ENCODE results near the gene GNG7.

Gene GNG7

GRCh38 chr19:2702170-2703076 is at the start of gene GNG7:
GNG7 (minus strand) TSS chr19:2702694; CDS start chr19:2520688, 182,006 bp downstream.
- H3K4me3 ChIP-seq (ENCODE audit: low read depth, low read length) = peak within 1 kb of the TSS; percentile 44
- peak; percentile 39 for DNase-seq (ENCODE audit: low read depth)

GRCh38 chr19:2751438-2751830 is 48.9 kb upstream of the GNG7 start:
- H3K4me3 ChIP-seq (ENCODE audit: low read depth, low read length) = no peak overlapping the region
- DNase-seq (ENCODE audit: low read depth) = no peak

- DNase-seq (ENCODE audit: low read depth) = no peak
- no peak overlapping the region for H3K4me3 ChIP-seq (ENCODE audit: low read depth, low read length)
These were observed 48.4 kb upstream of the GNG7 start for GRCh38 chr19:2750808-2751437.

- no peak for DNase-seq (ENCODE audit: low read depth)
- H3K4me3 ChIP-seq (ENCODE audit: low read depth, low read length) = no peak overlapping the region
These were observed 44.9 kb upstream of the GNG7 start for GRCh38 chr19:2747349-2747748.

DNA sequence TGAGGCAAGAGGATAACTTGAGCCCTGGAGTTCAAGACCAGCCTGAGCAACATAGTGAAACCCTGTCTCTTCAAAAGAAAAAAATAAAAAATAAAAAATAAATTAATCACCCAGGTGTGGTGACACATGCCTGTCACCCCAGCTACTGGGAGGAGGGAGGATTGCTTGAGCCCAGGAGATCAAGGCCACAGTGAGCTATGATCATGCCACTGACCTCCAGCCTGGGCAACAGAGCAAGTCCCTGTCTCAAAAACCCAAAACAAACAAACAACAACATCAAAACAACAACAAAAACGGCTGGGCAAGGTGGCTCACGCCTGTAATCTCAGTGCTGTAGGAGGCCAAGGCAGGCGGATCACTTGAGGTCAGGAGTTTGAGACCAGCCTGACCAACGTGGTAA is 41.6 kb upstream of the GNG7 start:
- no peak overlapping the region for H3K4me3 ChIP-seq (ENCODE audit: low read depth, low read length)
- DNase-seq (ENCODE audit: low read depth) = no peak

GRCh38 chr19:2743099-2743498 is 40.6 kb upstream of the GNG7 start:
- DNase-seq (ENCODE audit: low read depth) = no peak
- no peak overlapping the region for H3K4me3 ChIP-seq (ENCODE audit: low read depth, low read length)

GRCh38 chr19:2740314-2740656 is 37.8 kb upstream of the GNG7 start:
- DNase-seq (ENCODE audit: low read depth) = no peak
- H3K4me3 ChIP-seq (ENCODE audit: low read depth, low read length) = no peak overlapping the region

GRCh38 chr19:2739602-2740313 is 37.3 kb upstream of the GNG7 start, which contains the start of gene SLC39A3:
SLC39A3 (minus strand) TSS chr19:2740017; CDS start chr19:2737257, 2,760 bp downstream.
- H3K4me3 ChIP-seq (ENCODE audit: low read depth, low read length) = peak within 1 kb of the TSS; percentile 83
- DNase-seq (ENCODE audit: low read depth) = peak; percentile 94

- H3K4me3 ChIP-seq (ENCODE audit: low read depth, low read length) = no peak overlapping the region
- DNase-seq (ENCODE audit: low read depth) = no peak
These were observed 34.2 kb upstream of the GNG7 start for GRCh38 chr19:2736550-2737190.

DNA sequence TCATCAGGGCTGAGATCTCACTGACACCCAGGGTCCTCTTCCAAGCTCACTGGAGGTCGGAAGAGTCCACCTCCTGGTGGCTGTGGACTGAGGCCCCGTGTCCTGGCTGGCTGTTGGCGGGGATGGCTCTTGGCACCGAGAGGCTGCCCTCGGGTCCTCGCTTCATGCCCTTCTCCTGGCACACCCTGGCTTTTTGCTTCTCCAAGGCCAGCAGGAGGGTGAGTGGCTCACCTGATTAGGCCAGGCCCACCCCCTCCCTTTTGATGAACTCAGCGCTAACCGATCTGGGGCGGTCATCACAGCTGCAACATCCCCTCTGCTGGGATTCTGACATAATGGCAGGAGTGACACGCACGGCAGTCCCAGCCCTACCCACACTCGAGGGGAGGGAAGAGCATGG is 32.9 kb upstream of the GNG7 start:
- no peak for DNase-seq (ENCODE audit: low read depth)
- no peak overlapping the region for H3K4me3 ChIP-seq (ENCODE audit: low read depth, low read length)

GRCh38 chr19:2734589-2735288 is 32.2 kb upstream of the GNG7 start:
- H3K4me3 ChIP-seq (ENCODE audit: low read depth, low read length) = no peak overlapping the region
- no peak for DNase-seq (ENCODE audit: low read depth)

DNA sequence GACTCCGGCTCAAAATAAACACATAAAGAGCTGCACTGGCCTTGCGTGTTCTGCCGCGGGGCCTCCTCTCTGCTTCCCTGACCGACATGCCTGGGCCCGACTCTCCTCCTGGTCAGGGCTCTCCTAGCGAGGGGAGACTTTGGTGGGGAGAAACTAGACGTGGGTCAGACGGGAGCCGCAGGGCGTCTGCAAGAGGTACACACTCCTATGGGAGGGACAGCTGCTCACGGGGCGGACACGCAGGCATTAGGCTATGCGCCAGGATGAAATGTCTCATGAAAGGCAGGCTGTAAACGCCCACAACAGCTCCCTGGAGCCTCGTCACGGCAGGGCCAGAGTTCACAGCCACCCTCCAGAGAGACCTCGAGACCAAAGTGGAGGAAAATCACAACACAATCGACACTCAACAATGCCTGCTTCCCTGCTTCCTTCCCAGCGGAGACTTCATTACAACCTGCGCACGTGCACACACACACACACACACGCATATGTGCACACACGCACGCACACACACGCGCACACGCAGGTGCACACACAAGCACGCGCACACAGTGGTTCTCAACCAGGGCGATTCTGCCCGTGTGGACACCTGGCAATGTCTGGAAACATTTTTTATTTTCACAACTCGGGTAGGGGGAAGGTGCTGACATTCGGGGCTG is 31.6 kb upstream of the GNG7 start:
- DNase-seq (ENCODE audit: low read depth) = no peak
- no peak overlapping the region for H3K4me3 ChIP-seq (ENCODE audit: low read depth, low read length)

GRCh38 chr19:2732883-2733282 is 30.4 kb upstream of the GNG7 start:
- no peak overlapping the region for H3K4me3 ChIP-seq (ENCODE audit: low read depth, low read length)

GRCh38 chr19:2732157-2732725 is 29.7 kb upstream of the GNG7 start:
- no peak for DNase-seq (ENCODE audit: low read depth)
- no peak overlapping the region for H3K4me3 ChIP-seq (ENCODE audit: low read depth, low read length)

More at GRCh38 chr19:2732883-2733282, 30.4 kb upstream of the GNG7 start:
- DNase-seq (ENCODE audit: low read depth) = no peak

- H3K4me3 ChIP-seq (ENCODE audit: low read depth, low read length) = no peak overlapping the region
- DNase-seq (ENCODE audit: low read depth) = no peak
These were observed 28.9 kb upstream of the GNG7 start for GRCh38 chr19:2731181-2731995.

DNA sequence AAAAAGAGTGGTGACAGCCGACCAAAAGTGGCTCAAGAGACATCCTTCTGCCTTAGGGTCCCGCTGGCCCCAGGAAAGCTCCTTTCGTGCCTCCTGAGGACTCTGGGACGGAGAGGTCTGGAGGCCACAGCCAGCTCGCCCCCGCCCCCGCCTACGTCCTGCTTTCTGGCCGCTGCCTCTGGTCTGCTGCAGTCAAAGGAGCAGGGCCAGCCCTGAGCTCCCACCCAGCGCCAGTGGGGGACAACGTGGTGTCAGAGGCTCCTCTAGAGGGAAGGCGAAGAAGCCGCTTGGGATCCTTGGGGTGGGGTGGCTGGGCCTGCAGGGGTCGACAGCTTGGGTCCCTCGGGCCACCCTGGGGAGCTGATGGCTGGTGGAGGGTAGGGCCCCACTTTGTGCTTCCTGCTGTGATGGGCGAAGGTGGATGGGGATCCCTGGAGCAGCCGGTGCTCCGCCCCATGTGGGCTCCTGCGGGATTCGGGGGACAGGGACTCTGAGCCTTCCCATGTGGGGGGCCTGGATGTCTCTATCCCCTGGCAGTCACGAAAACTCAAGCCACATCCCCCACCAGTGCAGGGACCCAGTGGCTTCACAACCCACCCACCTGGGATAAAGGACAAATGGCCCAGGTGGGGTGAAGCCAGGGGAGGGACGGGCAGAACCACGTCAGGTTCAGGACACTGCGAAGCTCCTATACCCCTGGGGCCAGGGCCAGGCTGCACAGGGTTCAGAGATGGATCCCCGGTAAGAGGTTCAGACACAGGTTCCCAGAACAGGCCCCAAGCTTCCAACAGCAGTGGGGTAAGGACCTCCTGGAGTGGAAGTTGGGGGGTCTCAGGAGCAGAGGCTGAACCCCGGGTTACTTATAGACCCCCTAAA is 27.7 kb upstream of the GNG7 start:
- DNase-seq (ENCODE audit: low read depth) = no peak
- H3K4me3 ChIP-seq (ENCODE audit: low read depth, low read length) = no peak overlapping the region

Measured in skeletal muscle cell (primary cell).